Lower lobe of right lung (tissue), 2 donors: ENCODE data around the gene CDH22. TPM values are rescaled to one million over a fixed set of nuclear protein-coding genes. Genes with fewer than 3 reads are reported as not detected.

Source experiments
- ATAC-seq, 2 donors: fragments of 200-7000 bp; cut with Tn5 transposase; one replicate each; pipeline ENCODE4 v1.9.1; 2020 to 2022; ENCODE audit warnings: mild to moderate bottlenecking in 2 of 2, moderate library complexity in 2 of 2
- DNase-seq: peaks from one replicate; pipeline ENCODE4 v3.0.0-alpha.2; 2020
- H3K27ac ChIP-seq: fragments of 200-600 bp; one replicate; pipeline ENCODE4 v1.8.0; 2022
- H3K27me3 ChIP-seq: fragments of 200-600 bp; one replicate; pipeline ENCODE4 v1.8.0; 2022; ENCODE audit warnings: low read depth
- H3K36me3 ChIP-seq: fragments of 200-600 bp; one replicate; pipeline ENCODE4 v1.8.0; 2022; ENCODE audit warnings: mild to moderate bottlenecking
- H3K4me1 ChIP-seq: fragments of 200-600 bp; one replicate; pipeline ENCODE4 v1.8.0; 2022
- H3K4me3 ChIP-seq: fragments of 200-600 bp; one replicate; pipeline ENCODE4 v1.8.0; 2022; ENCODE audit warnings: mild to moderate bottlenecking
- H3K9me3 ChIP-seq: fragments of 200-600 bp; one replicate; pipeline ENCODE4 v1.8.0; 2022
- CTCF ChIP-seq: fragments of 200-600 bp; IDR thresholded peaks from one replicate; pipeline ENCODE4 v1.8.0; 2022; ENCODE audit warnings: antibody characterized with exemption, mild to moderate bottlenecking
- intact Hi-C: fragments of 100-400 bp; cut with DNase I; formaldehyde crosslinking; loops from one replicate; pipeline ENCODE4 v1.11.0; 2022
- total RNA-seq: library from RNA; stranded (reverse); fragmentation: NEBNext Ultra II Directional; extraction: Animal tissue kit (Norgen Biotek cat#: 25700); gene quantifications from one replicate; pipeline ENCODE4 v1.2.1, GENCODE V29; 2021
- donor health status: DM: no; HTN: yes; CAD: no; lungs with severe emphysema.

Gene CDH22
- total RNA-seq, 1 donor from 2014 or later = 0.35 TPM

- H3K4me1 ChIP-seq = no peaks in the 10 kb centered on the region
- no peak overlapping the region for H3K27ac ChIP-seq
- no peak for TF ChIP-seq CTCF
- H3K4me3 ChIP-seq = no peak overlapping the region
- no peak for ATAC-seq
- H3K36me3 ChIP-seq = no peaks in the 10 kb centered on the region
- intact Hi-C loops = no loop called here
- H3K27me3 ChIP-seq = peaks cover 31% of the 10 kb centered on the region
- H3K9me3 ChIP-seq = no peaks in the 10 kb centered on the region
- DNase-seq = no peak
Measured at GRCh38 chr20:46285072-46285471, 23.2 kb downstream of the CDH22 start.

- no peak for TF ChIP-seq CTCF
- Histone ChIP-seq H3K36me3 (no peaks in the 10 kb centered on the region), H3K4me1 (no peaks in the 10 kb centered on the region), H3K27ac (no peak overlapping the region), H3K27me3 (peaks cover 40% of the 10 kb centered on the region), H3K4me3 (no peak overlapping the region), H3K9me3 (no peaks in the 10 kb centered on the region)
- no peak for ATAC-seq
- no peak for DNase-seq
- intact Hi-C loops = no loop called here
Measured at GRCh38 chr20:46284040-46284427, 24.3 kb downstream of the CDH22 start.

GRCh38 chr20:46283426-46284039, 24.8 kb downstream of the CDH22 start:
- no peak for ATAC-seq
- peaks cover 46% of the 10 kb centered on the region for H3K27me3 ChIP-seq
- no peaks in the 10 kb centered on the region for H3K4me1 ChIP-seq
- TF ChIP-seq CTCF = no peak
- H3K4me3 ChIP-seq = no peak overlapping the region
- H3K36me3 ChIP-seq = no peaks in the 10 kb centered on the region
- no peak overlapping the region for H3K27ac ChIP-seq
- H3K9me3 ChIP-seq = no peaks in the 10 kb centered on the region
- intact Hi-C loops = no loop called here
- no peak for DNase-seq

GRCh38 chr20:46282669-46283068, 25.6 kb downstream of the CDH22 start:
- intact Hi-C loops = no loop called here

GRCh38 chr20:46279103-46279502, 29.2 kb downstream of the CDH22 start:
- intact Hi-C loops = no loop called here
- H3K27ac ChIP-seq = no peak overlapping the region
- H3K9me3 ChIP-seq = no peaks in the 10 kb centered on the region
- no peaks in the 10 kb centered on the region for H3K36me3 ChIP-seq
- no peak overlapping the region for H3K4me3 ChIP-seq
- ATAC-seq (no peak), DNase-seq (no peak)
- no peaks in the 10 kb centered on the region for H3K4me1 ChIP-seq
- no peak for TF ChIP-seq CTCF
- H3K27me3 ChIP-seq = peaks cover 55% of the 10 kb centered on the region

More at GRCh38 chr20:46282669-46283068, 25.6 kb downstream of the CDH22 start:
- no peaks in the 10 kb centered on the region for H3K4me1 ChIP-seq
- H3K27me3 ChIP-seq = peaks cover 54% of the 10 kb centered on the region
- TF ChIP-seq CTCF = no peak
- ATAC-seq = no peak
- H3K4me3 ChIP-seq = no peak overlapping the region
- no peak for DNase-seq
- no peak overlapping the region for H3K27ac ChIP-seq
- no peaks in the 10 kb centered on the region for H3K9me3 ChIP-seq
- no peaks in the 10 kb centered on the region for H3K36me3 ChIP-seq
